SK-N-SH treated with all-trans-retinoic acid at 6 μM for 48 hours (cell line): ENCODE measurements around the gene C9orf43.
"Not testable (repeated sequence)": the region's sequence is repeated elsewhere in the genome, so short reads cannot be mapped to it uniquely, and the experiment has no call there.

ENCODE experiments used
- ATAC-seq: fragments of 200-7000 bp; cut with Tn5 transposase; 3 replicates; pipeline ENCODE4 v1.9.1; 2020; ENCODE audit warnings: mild to moderate bottlenecking, moderate library complexity
- ARNTL ChIP-seq: fragments of 450-650 bp; formaldehyde crosslinking; IDR thresholded peaks from 2 replicates; pipeline ENCODE4 v1.5.0; 2020; ENCODE audit warnings: low read depth, mild to moderate bottlenecking, moderate library complexity, borderline replicate concordance
- CSDC2 ChIP-seq: fragments of 250-450 bp; sonication (Bioruptor Pico); IDR thresholded peaks from 2 replicates; pipeline ENCODE4 v1.5.0; 2020; ENCODE audit warnings: mild to moderate bottlenecking, moderate library complexity
- ESRRG ChIP-seq: fragments of 250-450 bp; sonication (Bioruptor Pico); IDR thresholded peaks from 2 replicates; pipeline ENCODE4 v1.6.1; 2021; ENCODE audit warnings: mild to moderate bottlenecking
- GLIS3 ChIP-seq: fragments of 250-450 bp; sonication (Bioruptor Pico); IDR thresholded peaks from 2 replicates; pipeline ENCODE4 v1.5.0; 2020; ENCODE audit warnings: mild to moderate bottlenecking, moderate library complexity
- ISL1 ChIP-seq: fragments of 250-450 bp; sonication (Bioruptor Pico); IDR thresholded peaks from 2 replicates; pipeline ENCODE4 v2.1.2; 2022; ENCODE audit warnings: mild to moderate bottlenecking, moderate library complexity
- OSR1 ChIP-seq: fragments of 250-450 bp; sonication (Bioruptor Pico); IDR thresholded peaks from 2 replicates; pipeline ENCODE4 v1.8.0; 2022; ENCODE audit warnings: moderate library complexity, mild to moderate bottlenecking, inconsistent platforms
- POU6F1 ChIP-seq: fragments of 250-450 bp; sonication (Bioruptor Pico); IDR thresholded peaks from 2 replicates; pipeline ENCODE4 v1.8.0; 2021; ENCODE audit warnings: low read depth, mild to moderate bottlenecking, moderate library complexity, borderline replicate concordance
- PPARA ChIP-seq: fragments of 250-450 bp; sonication (Bioruptor Pico); IDR thresholded peaks from 2 replicates; pipeline ENCODE4 v1.5.0; 2020; ENCODE audit warnings: mild to moderate bottlenecking, borderline replicate concordance
- RARB ChIP-seq: fragments of 250-450 bp; sonication (Bioruptor Pico); IDR thresholded peaks from 2 replicates; pipeline ENCODE4 v1.8.0; 2021; ENCODE audit warnings: mild to moderate bottlenecking, moderate library complexity
- SNAI2 ChIP-seq: fragments of 250-450 bp; sonication (Bioruptor Pico); IDR thresholded peaks from 2 replicates; pipeline ENCODE4 v1.5.0; 2020; ENCODE audit warnings: mild to moderate bottlenecking, moderate library complexity
- TCF4 ChIP-seq: fragments of 250-450 bp; sonication (Bioruptor Pico); IDR thresholded peaks from 2 replicates; pipeline ENCODE4 v1.8.0; 2021; ENCODE audit warnings: mild to moderate bottlenecking, moderate library complexity, borderline replicate concordance
- TOX ChIP-seq: fragments of 250-450 bp; sonication (Bioruptor Pico); IDR thresholded peaks from 2 replicates; pipeline ENCODE4 v1.8.0; 2021; ENCODE audit warnings: mild to moderate bottlenecking, moderate library complexity, borderline replicate concordance
- ZC3H10 ChIP-seq: fragments of 250-450 bp; sonication (Bioruptor Pico); IDR thresholded peaks from 2 replicates; pipeline ENCODE4 v1.5.1; 2021; ENCODE audit warnings: mild to moderate bottlenecking, moderate library complexity
- ZFP3 ChIP-seq: fragments of 250-450 bp; sonication (Bioruptor Pico); IDR thresholded peaks from 2 replicates; pipeline ENCODE4 v1.5.0; 2020; ENCODE audit warnings: mild to moderate bottlenecking, moderate library complexity
- ZFP30 ChIP-seq: fragments of 450-650 bp; formaldehyde crosslinking; IDR thresholded peaks from 2 replicates; pipeline ENCODE4 v1.5.0; 2022; ENCODE audit warnings: mild to moderate bottlenecking, moderate library complexity
- ZNF70 ChIP-seq: fragments of 450-650 bp; formaldehyde crosslinking; IDR thresholded peaks from 2 replicates; pipeline ENCODE4 v1.5.0; 2020; ENCODE audit warnings: mild to moderate bottlenecking, moderate library complexity
- ZNF8 ChIP-seq: fragments of 450-650 bp; formaldehyde crosslinking; IDR thresholded peaks from 2 replicates; pipeline ENCODE4 v1.5.0; 2020; ENCODE audit warnings: mild to moderate bottlenecking, moderate library complexity
- TF ChIP-seq, protein P1 (sequence below): fragments of 250-450 bp; sonication (Bioruptor Pico); IDR thresholded peaks from 2 replicates; pipeline ENCODE4 v1.8.0; 2020; ENCODE audit warnings: mild to moderate bottlenecking, moderate library complexity, borderline replicate concordance
- TF ChIP-seq, protein P2 (sequence below): fragments of 250-450 bp; sonication (Bioruptor Pico); IDR thresholded peaks from 2 replicates; pipeline ENCODE4 v1.5.1; 2021; ENCODE audit warnings: mild to moderate bottlenecking, moderate library complexity
- TF ChIP-seq, protein P3 (sequence below): fragments of 250-450 bp; sonication (Bioruptor Pico); IDR thresholded peaks from 2 replicates; pipeline ENCODE4 v1.5.1; 2020; ENCODE audit warnings: low read depth, mild to moderate bottlenecking, moderate library complexity
- TF ChIP-seq, protein P4 (sequence below): fragments of 250-450 bp; sonication (Bioruptor Pico); IDR thresholded peaks from 2 replicates; pipeline ENCODE4 v1.5.0; 2020; ENCODE audit warnings: mild to moderate bottlenecking, moderate library complexity

Gene C9orf43

DNA sequence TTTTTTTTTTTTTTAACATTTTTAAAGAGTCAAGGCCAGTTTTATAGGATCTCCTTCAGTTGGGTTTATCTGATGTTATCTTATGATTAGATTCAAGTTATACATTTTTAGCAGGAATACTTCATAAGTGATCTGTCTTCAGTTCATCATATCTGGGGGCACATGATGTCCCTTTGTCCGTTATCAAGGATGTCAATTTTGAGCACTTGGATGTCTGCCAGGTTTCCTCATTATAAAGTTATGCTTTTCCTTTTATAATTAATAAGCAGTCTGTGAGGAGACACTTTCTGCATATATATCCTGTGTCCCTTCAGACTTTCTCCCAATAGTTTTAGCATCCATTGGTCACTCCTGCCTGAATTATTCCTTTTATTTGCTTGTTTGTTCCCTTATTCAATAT lies 45.6 kb upstream of the C9orf43 start:
- no peak for ATAC-seq
- TF ChIP-seq ZFP30 (CRISPR knock-in tag): no peak
- TF ChIP-seq PPARA: no peak
- TF ChIP-seq, protein P1, sequence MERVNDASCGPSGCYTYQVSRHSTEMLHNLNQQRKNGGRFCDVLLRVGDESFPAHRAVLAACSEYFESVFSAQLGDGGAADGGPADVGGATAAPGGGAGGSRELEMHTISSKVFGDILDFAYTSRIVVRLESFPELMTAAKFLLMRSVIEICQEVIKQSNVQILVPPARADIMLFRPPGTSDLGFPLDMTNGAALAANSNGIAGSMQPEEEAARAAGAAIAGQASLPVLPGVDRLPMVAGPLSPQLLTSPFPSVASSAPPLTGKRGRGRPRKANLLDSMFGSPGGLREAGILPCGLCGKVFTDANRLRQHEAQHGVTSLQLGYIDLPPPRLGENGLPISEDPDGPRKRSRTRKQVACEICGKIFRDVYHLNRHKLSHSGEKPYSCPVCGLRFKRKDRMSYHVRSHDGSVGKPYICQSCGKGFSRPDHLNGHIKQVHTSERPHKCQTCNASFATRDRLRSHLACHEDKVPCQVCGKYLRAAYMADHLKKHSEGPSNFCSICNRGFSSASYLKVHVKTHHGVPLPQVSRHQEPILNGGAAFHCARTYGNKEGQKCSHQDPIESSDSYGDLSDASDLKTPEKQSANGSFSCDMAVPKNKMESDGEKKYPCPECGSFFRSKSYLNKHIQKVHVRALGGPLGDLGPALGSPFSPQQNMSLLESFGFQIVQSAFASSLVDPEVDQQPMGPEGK (CRISPR knock-in tag): no peak
- no peak for TF ChIP-seq ESRRG (CRISPR knock-in tag)
- TF ChIP-seq POU6F1 (CRISPR knock-in tag): no peak
- TF ChIP-seq, protein P2, sequence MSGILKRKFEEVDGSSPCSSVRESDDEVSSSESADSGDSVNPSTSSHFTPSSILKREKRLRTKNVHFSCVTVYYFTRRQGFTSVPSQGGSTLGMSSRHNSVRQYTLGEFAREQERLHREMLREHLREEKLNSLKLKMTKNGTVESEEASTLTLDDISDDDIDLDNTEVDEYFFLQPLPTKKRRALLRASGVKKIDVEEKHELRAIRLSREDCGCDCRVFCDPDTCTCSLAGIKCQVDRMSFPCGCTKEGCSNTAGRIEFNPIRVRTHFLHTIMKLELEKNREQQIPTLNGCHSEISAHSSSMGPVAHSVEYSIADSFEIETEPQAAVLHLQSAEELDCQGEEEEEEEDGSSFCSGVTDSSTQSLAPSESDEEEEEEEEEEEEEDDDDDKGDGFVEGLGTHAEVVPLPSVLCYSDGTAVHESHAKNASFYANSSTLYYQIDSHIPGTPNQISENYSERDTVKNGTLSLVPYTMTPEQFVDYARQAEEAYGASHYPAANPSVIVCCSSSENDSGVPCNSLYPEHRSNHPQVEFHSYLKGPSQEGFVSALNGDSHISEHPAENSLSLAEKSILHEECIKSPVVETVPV (CRISPR knock-in tag): no peak
- TF ChIP-seq ZC3H10: no peak
- TF ChIP-seq SNAI2 (CRISPR knock-in tag): no peak
- TF ChIP-seq OSR1 (CRISPR knock-in tag): no peak
- no peak for TF ChIP-seq GLIS3 (CRISPR knock-in tag)
- TF ChIP-seq ZNF8 (CRISPR knock-in tag): no peak
- TF ChIP-seq TCF4: no peak
- TF ChIP-seq ARNTL (CRISPR knock-in tag): no peak
- TF ChIP-seq CSDC2 (CRISPR knock-in tag): no peak
- TF ChIP-seq, protein P3, sequence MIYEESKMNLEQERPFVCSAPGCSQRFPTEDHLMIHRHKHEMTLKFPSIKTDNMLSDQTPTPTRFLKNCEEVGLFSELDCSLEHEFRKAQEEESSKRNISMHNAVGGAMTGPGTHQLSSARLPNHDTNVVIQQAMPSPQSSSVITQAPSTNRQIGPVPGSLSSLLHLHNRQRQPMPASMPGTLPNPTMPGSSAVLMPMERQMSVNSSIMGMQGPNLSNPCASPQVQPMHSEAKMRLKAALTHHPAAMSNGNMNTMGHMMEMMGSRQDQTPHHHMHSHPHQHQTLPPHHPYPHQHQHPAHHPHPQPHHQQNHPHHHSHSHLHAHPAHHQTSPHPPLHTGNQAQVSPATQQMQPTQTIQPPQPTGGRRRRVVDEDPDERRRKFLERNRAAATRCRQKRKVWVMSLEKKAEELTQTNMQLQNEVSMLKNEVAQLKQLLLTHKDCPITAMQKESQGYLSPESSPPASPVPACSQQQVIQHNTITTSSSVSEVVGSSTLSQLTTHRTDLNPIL (CRISPR knock-in tag): no peak
- no peak for TF ChIP-seq TOX (CRISPR knock-in tag)
- TF ChIP-seq, protein P4, sequence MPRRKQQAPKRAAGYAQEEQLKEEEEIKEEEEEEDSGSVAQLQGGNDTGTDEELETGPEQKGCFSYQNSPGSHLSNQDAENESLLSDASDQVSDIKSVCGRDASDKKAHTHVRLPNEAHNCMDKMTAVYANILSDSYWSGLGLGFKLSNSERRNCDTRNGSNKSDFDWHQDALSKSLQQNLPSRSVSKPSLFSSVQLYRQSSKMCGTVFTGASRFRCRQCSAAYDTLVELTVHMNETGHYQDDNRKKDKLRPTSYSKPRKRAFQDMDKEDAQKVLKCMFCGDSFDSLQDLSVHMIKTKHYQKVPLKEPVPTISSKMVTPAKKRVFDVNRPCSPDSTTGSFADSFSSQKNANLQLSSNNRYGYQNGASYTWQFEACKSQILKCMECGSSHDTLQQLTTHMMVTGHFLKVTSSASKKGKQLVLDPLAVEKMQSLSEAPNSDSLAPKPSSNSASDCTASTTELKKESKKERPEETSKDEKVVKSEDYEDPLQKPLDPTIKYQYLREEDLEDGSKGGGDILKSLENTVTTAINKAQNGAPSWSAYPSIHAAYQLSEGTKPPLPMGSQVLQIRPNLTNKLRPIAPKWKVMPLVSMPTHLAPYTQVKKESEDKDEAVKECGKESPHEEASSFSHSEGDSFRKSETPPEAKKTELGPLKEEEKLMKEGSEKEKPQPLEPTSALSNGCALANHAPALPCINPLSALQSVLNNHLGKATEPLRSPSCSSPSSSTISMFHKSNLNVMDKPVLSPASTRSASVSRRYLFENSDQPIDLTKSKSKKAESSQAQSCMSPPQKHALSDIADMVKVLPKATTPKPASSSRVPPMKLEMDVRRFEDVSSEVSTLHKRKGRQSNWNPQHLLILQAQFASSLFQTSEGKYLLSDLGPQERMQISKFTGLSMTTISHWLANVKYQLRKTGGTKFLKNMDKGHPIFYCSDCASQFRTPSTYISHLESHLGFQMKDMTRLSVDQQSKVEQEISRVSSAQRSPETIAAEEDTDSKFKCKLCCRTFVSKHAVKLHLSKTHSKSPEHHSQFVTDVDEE (CRISPR knock-in tag): no peak

DNA sequence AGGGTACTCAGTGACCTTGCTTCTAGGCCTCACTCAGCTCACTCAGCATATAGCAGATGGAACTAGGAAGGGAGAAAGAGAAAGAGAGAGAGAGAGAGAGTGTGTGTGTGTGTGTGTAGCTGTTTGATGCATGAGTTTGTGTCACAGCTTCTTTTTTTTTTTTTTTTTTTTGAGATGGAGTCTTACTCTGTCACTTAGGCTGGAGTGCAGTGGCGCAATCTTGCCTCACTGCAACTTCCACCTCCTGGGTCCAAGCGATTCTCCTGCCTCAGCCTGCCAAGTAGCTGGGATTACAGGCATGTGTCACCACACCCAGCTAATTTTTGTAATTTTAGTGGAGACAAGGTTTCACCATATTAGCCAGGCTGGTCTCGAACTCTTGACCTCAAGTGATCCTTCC lies 44.9 kb upstream of the C9orf43 start:
- ATAC-seq: not testable (repeated sequence)

DNA sequence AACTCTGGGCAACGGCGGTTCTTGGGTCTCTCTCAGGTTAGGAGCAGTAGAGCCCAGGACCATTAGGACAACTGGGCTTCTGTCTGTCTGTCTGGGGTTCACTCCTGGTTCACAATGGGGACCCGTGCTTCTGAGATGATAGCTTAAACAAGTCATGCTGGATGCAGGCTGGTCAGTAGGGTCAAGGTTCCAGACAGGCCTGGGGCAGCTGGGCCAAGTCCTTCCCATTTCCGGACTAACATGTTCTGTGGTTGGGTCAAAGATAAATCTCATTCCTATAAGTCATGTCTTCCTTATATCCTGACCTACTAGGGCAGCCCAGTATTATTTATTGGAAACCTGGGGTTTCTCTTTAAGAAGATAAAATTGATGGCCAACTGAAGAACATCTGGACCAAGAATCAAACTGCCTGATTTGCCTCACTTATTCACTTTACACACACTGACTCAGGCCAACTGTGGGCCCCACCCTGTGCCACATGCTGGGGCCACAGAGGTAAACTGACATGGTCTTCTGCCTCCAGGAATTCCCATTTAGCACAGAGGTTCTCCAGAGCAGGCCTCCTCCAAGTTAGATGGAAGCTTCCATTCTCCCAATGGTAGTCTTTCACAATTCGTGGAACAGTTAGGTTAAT lies 42.1 kb upstream of the C9orf43 start:
- no peak for ATAC-seq
- TF ChIP-seq RARB (CRISPR knock-in tag) (no peak), TCF4 (no peak), ARNTL (CRISPR knock-in tag) (no peak), ESRRG (CRISPR knock-in tag) (no peak), ZC3H10 (no peak), SNAI2 (CRISPR knock-in tag) (no peak), ZNF70 (CRISPR knock-in tag) (no peak), CSDC2 (CRISPR knock-in tag) (no peak), ZFP3 (CRISPR knock-in tag) (no peak), ISL1 (no peak), GLIS3 (CRISPR knock-in tag) (no peak)
- TF ChIP-seq, protein P4 (CRISPR knock-in tag): no peak
- TF ChIP-seq, protein P2 (CRISPR knock-in tag): no peak
